Measurements from ENCODE around the gene SAMD14. TPM values are rescaled to one million over a fixed set of nuclear protein-coding genes. Genes with fewer than 3 reads are reported as not detected.

The SAMD14 gene
- polyA plus RNA-seq, 2 of the 4 experiments (the other 2 are of a cell fraction), result 0.12 to 0.75 TPM

DNA sequence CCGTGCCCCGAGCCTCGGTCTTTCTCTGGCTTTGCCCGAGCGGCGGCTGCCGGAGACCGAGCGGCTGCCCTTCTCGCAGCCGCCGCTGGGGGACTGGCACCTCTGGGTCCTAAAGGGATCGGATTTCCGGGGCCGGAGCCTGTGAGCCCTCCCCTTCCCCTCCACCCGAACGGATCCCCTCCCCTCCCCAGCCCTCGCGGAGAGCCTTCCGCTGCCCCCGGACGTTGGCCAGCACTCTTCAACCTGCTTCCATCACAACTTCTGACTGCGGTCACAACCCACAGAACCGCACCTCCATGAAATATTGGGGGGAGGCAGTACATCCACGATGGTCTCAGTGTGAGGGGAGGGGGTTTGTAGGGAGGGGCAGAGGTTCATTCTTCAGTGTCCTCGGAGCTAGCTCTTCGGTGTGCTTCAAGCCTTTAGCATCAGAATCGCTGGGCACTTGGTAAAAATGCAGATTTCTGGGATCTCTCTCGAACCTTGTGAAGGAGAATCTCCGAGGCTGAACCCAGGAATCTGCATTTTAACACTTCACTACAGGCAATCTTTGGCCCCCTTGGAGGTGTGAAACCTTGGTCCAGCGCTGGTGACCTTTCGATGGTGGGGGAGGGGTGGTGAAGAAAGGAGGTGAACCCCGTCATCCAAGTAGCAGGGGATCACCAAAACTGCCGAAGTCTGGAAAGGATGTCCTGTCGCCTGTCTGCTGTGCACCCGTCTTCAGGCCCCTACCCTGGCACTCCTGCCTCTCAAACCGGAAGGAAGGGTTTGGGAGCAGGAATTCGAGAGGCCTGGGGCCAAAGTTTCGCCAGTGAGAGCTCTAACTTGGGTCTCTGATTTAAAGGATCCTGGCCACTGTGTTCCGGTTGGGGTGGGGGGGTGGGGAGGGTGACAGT, 21.3 kb upstream of the SAMD14 start (continued):
- peak; percentile 99 for TF ChIP-seq KDM1A (IDR thresholded peaks at IDR 0.05; ENCODE audit: low read depth)
- peak; percentile 91 for TF ChIP-seq MAZ (IDR thresholded peaks at IDR 0.05; ENCODE audit: borderline replicate concordance, low read depth, low read length)
- TF ChIP-seq MAX (IDR thresholded peaks at IDR 0.05), result peak; percentile 58
- TF ChIP-seq NFE2L2 (conservative IDR thresholded peaks at IDR 0.05; ENCODE audit: low read length), result no peak

DNA sequence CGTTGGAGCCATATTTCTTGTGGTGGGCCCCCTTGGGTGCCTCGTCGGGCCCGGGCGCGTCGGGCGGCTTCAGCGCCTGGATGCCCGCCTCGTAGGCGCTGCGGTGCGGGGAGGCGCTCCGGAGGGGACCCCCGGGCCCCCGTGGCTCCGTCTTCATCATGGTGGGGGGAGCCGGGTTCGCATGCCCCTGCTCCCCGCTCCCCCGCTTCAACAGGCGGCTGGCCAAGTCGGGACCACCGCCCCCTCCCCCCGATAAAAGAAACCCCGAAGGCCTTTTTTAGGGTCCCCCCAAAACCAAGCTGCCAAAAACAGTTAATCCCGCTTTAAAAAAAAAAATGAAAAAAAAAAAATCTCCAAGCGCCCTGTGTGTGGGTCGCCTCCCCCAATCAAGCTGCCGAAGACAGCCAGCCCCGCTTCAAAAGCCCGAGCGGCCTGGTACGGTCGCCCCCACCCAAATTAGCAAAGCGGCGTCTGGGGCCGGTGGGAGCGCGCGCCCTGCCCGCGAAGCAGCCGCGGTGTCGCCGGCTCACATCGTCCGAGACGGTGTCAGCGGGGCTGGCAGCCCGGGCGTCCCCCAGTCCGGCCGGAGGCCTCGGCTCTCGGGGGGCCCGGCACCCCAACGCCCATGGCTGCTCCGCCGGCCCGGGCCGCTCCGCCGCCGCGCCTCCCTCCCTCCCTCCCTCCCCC, 20.5 kb upstream of the SAMD14 start, which contains the start of gene PPP1R9B:
TSS of gene PPP1R9B (minus strand) at position 324 of the 687 bp plus-strand sequence. CDS start at position 160, 164 bp downstream.
- Histone ChIP-seq H3K4me1 (peaks cover 56% of the 10 kb centered on the region), H3K4me2 (peak within 1 kb of the TSS; percentile 95), H3K4me3 (peak within 1 kb of the TSS; percentile 86), H3K27ac (peak within 1 kb of the TSS; percentile 96 to 98), H3K9me3 (no peaks in the 10 kb centered on the region)
- ATAC-seq (no peak), FAIRE-seq (no peak), DNase-seq (ENCODE audit: low read depth in 1 of 2, low spot score in 1 of 2) (no peak)
- ChIA-PET CTCF (interaction anchor here (0.6 to 60.2 kb wide), 10 partner anchors 11 to 268 kb away, joined by 3 to 1356 read pairs (median 16); partner anchors contain the start of genes PDK2 and SGCA), POLR2A (interaction anchor here (0.6 to 2.2 kb wide), 3 partner anchors 11 to 56 kb away, joined by 3 to 14 read pairs (median 5); no protein-coding TSS in a partner anchor)
- TF ChIP-seq JUN (IDR thresholded peaks at IDR 0.05) (no peak; a peak in 1 of 5 replicates), POLR2A (IDR thresholded peaks at IDR 0.05; ENCODE audit: low read length) (no peak), PHF8 (IDR thresholded peaks at IDR 0.05; ENCODE audit: borderline replicate concordance, low read depth) (0 out of 2 replicates have a peak, but pooled peaks have one; percentile 4), FOSL2 (IDR thresholded peaks at IDR 0.05) (no peak), FOSL2 (CRISPR knock-in tag; IDR thresholded peaks at IDR 0.05) (no peak)
- 3% methylated on average over 45 of the region's 69 CpGs for WGBS (ENCODE audit: missing lambda C conversion rate)

DNA sequence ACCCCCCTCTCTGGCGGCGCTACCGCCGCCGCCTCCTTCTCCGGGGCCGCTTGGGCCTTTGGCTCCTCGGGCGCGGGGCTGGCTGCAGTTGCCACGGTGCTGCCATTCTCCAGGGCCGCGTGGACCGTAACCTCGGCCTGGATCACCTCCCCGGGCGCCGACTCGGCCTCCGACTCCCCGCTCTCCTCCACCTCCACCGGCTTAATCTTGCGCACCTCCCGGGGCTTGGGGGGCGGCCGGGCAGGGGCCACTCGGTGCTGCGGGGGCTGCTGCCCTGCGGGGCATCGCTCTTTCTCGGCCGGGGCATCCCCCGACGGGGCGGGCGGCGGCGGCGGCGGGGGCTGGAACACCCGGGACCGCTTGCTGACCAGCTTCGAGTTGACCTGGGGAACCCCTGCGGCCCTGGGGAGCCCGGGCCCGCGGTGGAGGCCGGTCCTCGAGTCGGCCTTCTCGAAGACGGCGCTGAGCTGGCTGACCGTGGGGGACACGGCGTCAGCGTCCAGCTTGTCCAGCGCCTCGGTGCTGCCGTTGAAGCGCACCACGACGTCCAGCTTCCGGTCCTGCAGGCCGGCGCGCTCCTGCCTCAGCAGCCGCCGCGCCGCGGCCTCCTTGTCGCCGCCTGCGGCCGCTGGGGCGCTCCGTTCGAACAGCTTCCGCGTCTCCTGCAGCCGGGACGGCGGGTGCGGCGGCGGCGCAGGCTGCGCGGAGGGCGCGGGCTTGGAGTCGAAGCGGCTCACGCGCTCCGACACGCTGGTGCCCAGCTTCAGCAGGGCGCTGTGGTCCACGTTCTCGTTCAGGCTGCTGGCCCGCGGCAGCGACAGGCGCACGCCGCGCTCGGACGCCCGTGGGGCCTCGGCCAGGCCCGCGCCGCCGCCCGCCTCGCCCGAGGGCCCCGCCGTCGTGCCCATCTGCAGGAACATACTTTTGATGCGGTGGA, 19.7 kb upstream of the SAMD14 start:
- ChIA-PET CTCF (interaction anchor here (1.0 to 60.2 kb wide), 13 partner anchors 11 to 197 kb away, joined by 3 to 1356 read pairs (median 6); partner anchors contain the start of genes PDK2 and SGCA), POLR2A (interaction anchor here (1.3 kb wide), 1 partner anchor 11 kb away, joined by 3 read pairs; no protein-coding TSS in a partner anchor)
- peaks cover 56% of the 10 kb centered on the region for H3K4me1 ChIP-seq
- H3K27ac ChIP-seq, result peak overlapping the region; percentile 96 to 98
- no peaks in the 10 kb centered on the region for H3K9me3 ChIP-seq
- peak in 1 of 2 experiments; percentile 6; a peak in 1 of 6 replicates for ATAC-seq
- H3K4me3 ChIP-seq, result peak overlapping the region; percentile 86
- TF ChIP-seq CBX2 (IDR thresholded peaks at IDR 0.05; ENCODE audit: borderline replicate concordance, low read depth), result no peak
- TF ChIP-seq REST (IDR thresholded peaks at IDR 0.05), result no peak
- TF ChIP-seq ZFP36 (IDR thresholded peaks at IDR 0.05; ENCODE audit: borderline replicate concordance, partially characterized antibody), result no peak
- TF ChIP-seq, protein P1, sequence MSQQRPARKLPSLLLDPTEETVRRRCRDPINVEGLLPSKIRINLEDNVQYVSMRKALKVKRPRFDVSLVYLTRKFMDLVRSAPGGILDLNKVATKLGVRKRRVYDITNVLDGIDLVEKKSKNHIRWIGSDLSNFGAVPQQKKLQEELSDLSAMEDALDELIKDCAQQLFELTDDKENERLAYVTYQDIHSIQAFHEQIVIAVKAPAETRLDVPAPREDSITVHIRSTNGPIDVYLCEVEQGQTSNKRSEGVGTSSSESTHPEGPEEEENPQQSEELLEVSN (IDR thresholded peaks at IDR 0.05; ENCODE audit: borderline replicate concordance, low read depth), result peak; percentile 19; the same call in 1 of the 2 replicates
- TF ChIP-seq CEBPB (IDR thresholded peaks at IDR 0.05), result no peak
- TF ChIP-seq, protein P2, sequence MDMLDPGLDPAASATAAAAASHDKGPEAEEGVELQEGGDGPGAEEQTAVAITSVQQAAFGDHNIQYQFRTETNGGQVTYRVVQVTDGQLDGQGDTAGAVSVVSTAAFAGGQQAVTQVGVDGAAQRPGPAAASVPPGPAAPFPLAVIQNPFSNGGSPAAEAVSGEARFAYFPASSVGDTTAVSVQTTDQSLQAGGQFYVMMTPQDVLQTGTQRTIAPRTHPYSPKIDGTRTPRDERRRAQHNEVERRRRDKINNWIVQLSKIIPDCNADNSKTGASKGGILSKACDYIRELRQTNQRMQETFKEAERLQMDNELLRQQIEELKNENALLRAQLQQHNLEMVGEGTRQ (IDR thresholded peaks at IDR 0.05), result no peak
- TF ChIP-seq JUNB (IDR thresholded peaks at IDR 0.05), result no peak
- TF ChIP-seq MAX (IDR thresholded peaks at IDR 0.05), result peak; percentile 19
- TF ChIP-seq JUN (IDR thresholded peaks at IDR 0.05), result peak in 1 of 2 experiments; percentile 81; a peak in 3 of 5 replicates
- no peak for TF ChIP-seq RARB (CRISPR knock-in tag; IDR thresholded peaks at IDR 0.05)
- peak; percentile 52; the same call in 1 of the 2 replicates for TF ChIP-seq RNF2 (IDR thresholded peaks at IDR 0.05; ENCODE audit: borderline replicate concordance, low read depth)
- TF ChIP-seq, protein P3, sequence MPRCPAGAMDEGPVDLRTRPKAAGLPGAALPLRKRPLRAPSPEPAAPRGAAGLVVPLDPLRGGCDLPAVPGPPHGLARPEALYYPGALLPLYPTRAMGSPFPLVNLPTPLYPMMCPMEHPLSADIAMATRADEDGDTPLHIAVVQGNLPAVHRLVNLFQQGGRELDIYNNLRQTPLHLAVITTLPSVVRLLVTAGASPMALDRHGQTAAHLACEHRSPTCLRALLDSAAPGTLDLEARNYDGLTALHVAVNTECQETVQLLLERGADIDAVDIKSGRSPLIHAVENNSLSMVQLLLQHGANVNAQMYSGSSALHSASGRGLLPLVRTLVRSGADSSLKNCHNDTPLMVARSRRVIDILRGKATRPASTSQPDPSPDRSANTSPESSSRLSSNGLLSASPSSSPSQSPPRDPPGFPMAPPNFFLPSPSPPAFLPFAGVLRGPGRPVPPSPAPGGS (IDR thresholded peaks at IDR 0.05), result 0 out of 3 replicates have a peak, but pooled peaks have one; percentile 29
- TF ChIP-seq NFE2L2 (conservative IDR thresholded peaks at IDR 0.05; ENCODE audit: low read length), result no peak
- WGBS (ENCODE audit: missing lambda C conversion rate), result 2% methylated on average over 54 of the region's 123 CpGs
- H3K4me2 ChIP-seq, result peak overlapping the region; percentile 95
- peak in 1 of 2 experiments; percentile 76 for DNase-seq (ENCODE audit: low read depth in 1 of 2, low spot score in 1 of 2)
- no peak for FAIRE-seq

Measured in A549 (cell line).